ENCODE measurements around the gene ZNF70. TPM values are rescaled to one million over a fixed set of nuclear protein-coding genes. Genes with fewer than 3 reads are reported as not detected.

Gene ZNF70
- total and polyA plus RNA-seq, 9 of the 15 experiments (the other 6 are each of a cell fraction or from before 2014, with no cell fraction given), result 0.14 to 3.3 (median 1.4) TPM

GRCh38 chr22:23772649-23773473 is 21.9 kb upstream of the ZNF70 start, which contains the start of gene MMP11:
Gene MMP11 (plus strand): TSS chr22:23772849. CDS start chr22:23772871, 22 bp downstream.
- ChIA-PET POLR2A (no interaction called here), CTCF (ENCODE audit: low intra/inter-chr PET ratio) (interaction anchor here (0.6 kb wide), 1 partner anchor 75 kb away, joined by 5 read pairs; no protein-coding TSS in a partner anchor)
- intact Hi-C loops (cut with micrococcal nuclease), result no loop called here
- BruUV-seq (replicated peaks), result no TSS peak
- Histone ChIP-seq H3K27me3 (ENCODE audit: control insufficient read depth in 2 of 2, insufficient read depth in 2 of 2, low read length in 2 of 2) (no peaks in the 10 kb centered on the region), H3K4me2 (ENCODE audit: insufficient read depth, low read length) (peak within 1 kb of the TSS; percentile 75), H3K36me3 (ENCODE audit: control insufficient read depth, insufficient read depth, low read length) (no peaks in the 10 kb centered on the region), H3K4me3 (peak within 1 kb of the TSS; percentile 47), H3K9ac (ENCODE audit: insufficient read depth in 1 of 2, low read depth in 2 of 2, low read length in 2 of 2) (peak within 1 kb of the TSS; percentile 59 to 88), H3K9me3 (replicated peaks; ENCODE audit: control insufficient read depth, insufficient read depth, low read depth, low read length) (no peaks in the 10 kb centered on the region), H3K27ac (ENCODE audit: extremely low read depth, low read depth, low read length) (0 out of 3 replicates have a peak within 1 kb of the TSS, but pooled peaks have one; percentile 44), H3K4me1 (replicated peaks in 1 of 2; ENCODE audit: control insufficient read depth in 2 of 2, insufficient read depth in 2 of 2, low read length in 2 of 2) (peaks cover 3 to 30% of the 10 kb centered on the region in 2 experiments; a peak in 3 of 5 replicates), H4K20me1 (replicated peaks; ENCODE audit: control insufficient read depth, insufficient read depth, low read length) (no peaks in the 10 kb centered on the region), H3K9me1 (ENCODE audit: control insufficient read depth, insufficient read depth, low read length) (no peaks in the 10 kb centered on the region), H2AFZ (ENCODE audit: low read depth, low read length) (peak within 1 kb of the TSS; percentile 97), H3K79me2 (ENCODE audit: control insufficient read depth, insufficient read depth, low read length) (peaks cover 4% of the 10 kb centered on the region; the same call in 2 of the 3 replicates)
- ATAC-seq (peak; percentile 71), DNase-seq (ENCODE audit: extremely low read depth in 1 of 4, low spot score in 3 of 4) (peak; percentile 69 to 83 (median 83)), FAIRE-seq (no peak)
- 14% methylated on average over 21 of the region's 79 CpGs for WGBS (ENCODE audit: insufficient coverage, low coverage, missing lambda C conversion rate)
- in situ Hi-C loops (cut with MboI), result no loop called here
- TF ChIP-seq POLR2AphosphoS5 (IDR thresholded peaks at IDR 0.05; ENCODE audit: control insufficient read depth, insufficient read depth, low read depth, low read length) (no peak), TBP (optimal IDR thresholded peaks at IDR 0.05; ENCODE audit: low read depth, low read length) (peak; percentile 2), PHF8 (IDR thresholded peaks at IDR 0.05; ENCODE audit: borderline replicate concordance, low read length) (peak; percentile 63; the same call in 1 of the 2 replicates), ZKSCAN8 (CRISPR knock-in tag; IDR thresholded peaks at IDR 0.05) (no peak), CEBPZ (IDR thresholded peaks at IDR 0.05; ENCODE audit: borderline replicate concordance, low read depth, low read length) (no peak), ELF2 (CRISPR knock-in tag; IDR thresholded peaks at IDR 0.05) (no peak), MAX (CRISPR knock-in tag; IDR thresholded peaks at IDR 0.05) (peak; percentile 43; the same call in 1 of the 2 replicates), MXD1 (CRISPR knock-in tag; IDR thresholded peaks at IDR 0.05; ENCODE audit: borderline replicate concordance, poor library complexity, severe bottlenecking) (no peak), PKNOX1 (IDR thresholded peaks at IDR 0.05) (0 out of 2 replicates have a peak, but pooled peaks have one; percentile 43)
- TF ChIP-seq, protein P1, sequence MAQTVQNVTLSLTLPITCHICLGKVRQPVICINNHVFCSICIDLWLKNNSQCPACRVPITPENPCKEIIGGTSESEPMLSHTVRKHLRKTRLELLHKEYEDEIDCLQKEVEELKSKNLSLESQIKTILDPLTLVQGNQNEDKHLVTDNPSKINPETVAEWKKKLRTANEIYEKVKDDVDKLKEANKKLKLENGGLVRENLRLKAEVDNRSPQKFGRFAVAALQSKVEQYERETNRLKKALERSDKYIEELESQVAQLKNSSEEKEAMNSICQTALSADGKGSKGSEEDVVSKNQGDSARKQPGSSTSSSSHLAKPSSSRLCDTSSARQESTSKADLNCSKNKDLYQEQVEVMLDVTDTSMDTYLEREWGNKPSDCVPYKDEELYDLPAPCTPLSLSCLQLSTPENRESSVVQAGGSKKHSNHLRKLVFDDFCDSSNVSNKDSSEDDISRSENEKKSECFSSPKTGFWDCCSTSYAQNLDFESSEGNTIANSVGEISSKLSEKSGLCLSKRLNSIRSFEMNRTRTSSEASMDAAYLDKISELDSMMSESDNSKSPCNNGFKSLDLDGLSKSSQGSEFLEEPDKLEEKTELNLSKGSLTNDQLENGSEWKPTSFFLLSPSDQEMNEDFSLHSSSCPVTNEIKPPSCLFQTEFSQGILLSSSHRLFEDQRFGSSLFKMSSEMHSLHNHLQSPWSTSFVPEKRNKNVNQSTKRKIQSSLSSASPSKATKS (CRISPR knock-in tag; IDR thresholded peaks at IDR 0.05), result no peak

Measured in K562 (cell line).